SK-N-SH (cell line): Measurements from ENCODE around the gene ZBTB7B.

ENCODE experiments used
- EZH2phosphoT487 ChIP-seq: fragments of 200-600 bp; sonication (generic); IDR thresholded peaks from 2 replicates; pipeline ENCODE4 v1.6.1; 2017; ENCODE audit warnings: low read depth, mixed run types, mild to moderate bottlenecking, antibody characterized with exemption, moderate library complexity, borderline replicate concordance
- SMC3 ChIP-seq: IDR thresholded peaks from 2 replicates; pipeline ENCODE4 v1.6.1; 2012; ENCODE audit warnings: low read depth, low read length, improper control_type of control experiment
- TF ChIP-seq, protein P1 (sequence below): fragments of 200-600 bp; sonication (generic); IDR thresholded peaks from 2 replicates; pipeline ENCODE4 v1.6.1; 2017; ENCODE audit warnings: antibody characterized with exemption, mild to moderate bottlenecking, moderate library complexity

DNA sequence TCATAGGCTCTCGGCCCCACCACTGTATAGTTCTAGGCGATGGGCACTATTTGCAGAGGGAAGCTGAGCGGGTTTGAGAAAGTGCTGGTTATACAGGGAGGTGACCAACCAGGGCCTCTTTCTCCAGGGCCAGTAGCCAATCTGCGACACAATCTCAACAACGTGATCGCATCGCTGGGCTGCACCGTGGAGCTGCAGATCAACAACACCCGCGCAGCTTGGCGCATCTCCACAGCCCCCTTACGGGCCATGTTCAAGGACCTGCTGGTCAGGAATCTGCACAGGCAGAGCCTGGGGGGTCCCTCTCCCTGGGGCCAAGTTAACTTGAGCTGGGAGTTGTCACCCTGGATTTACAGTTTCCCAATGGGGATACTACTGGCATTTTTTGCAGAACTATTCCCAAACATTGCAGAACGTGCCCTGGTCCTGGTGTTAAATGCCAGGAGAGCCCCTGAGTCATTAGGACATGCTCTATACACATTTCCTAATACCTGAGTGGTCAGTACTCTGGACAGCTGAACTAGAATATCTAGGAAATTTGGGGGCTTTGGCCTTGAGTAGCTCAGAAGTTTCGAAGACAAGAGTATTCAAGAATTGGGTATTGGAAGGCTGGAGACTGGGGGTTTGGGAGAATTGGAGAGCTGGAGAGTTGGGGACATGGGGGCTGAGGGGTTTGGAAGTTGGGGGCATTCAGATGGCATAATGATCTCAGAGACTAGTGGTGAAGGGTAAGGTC, 37.9 kb downstream of the ZBTB7B start:
- TF ChIP-seq, protein P1, sequence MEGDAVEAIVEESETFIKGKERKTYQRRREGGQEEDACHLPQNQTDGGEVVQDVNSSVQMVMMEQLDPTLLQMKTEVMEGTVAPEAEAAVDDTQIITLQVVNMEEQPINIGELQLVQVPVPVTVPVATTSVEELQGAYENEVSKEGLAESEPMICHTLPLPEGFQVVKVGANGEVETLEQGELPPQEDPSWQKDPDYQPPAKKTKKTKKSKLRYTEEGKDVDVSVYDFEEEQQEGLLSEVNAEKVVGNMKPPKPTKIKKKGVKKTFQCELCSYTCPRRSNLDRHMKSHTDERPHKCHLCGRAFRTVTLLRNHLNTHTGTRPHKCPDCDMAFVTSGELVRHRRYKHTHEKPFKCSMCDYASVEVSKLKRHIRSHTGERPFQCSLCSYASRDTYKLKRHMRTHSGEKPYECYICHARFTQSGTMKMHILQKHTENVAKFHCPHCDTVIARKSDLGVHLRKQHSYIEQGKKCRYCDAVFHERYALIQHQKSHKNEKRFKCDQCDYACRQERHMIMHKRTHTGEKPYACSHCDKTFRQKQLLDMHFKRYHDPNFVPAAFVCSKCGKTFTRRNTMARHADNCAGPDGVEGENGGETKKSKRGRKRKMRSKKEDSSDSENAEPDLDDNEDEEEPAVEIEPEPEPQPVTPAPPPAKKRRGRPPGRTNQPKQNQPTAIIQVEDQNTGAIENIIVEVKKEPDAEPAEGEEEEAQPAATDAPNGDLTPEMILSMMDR = no peak
- no peak for TF ChIP-seq EZH2phosphoT487
- TF ChIP-seq SMC3 = no peak
